ENCODE measurements around the gene RFC5. TPM values are rescaled to one million over a fixed set of nuclear protein-coding genes. Genes with fewer than 3 reads are reported as not detected.

The RFC5 gene
- total RNA-seq, 1 experiment from 2014 or later = 50.4 TPM

DNA sequence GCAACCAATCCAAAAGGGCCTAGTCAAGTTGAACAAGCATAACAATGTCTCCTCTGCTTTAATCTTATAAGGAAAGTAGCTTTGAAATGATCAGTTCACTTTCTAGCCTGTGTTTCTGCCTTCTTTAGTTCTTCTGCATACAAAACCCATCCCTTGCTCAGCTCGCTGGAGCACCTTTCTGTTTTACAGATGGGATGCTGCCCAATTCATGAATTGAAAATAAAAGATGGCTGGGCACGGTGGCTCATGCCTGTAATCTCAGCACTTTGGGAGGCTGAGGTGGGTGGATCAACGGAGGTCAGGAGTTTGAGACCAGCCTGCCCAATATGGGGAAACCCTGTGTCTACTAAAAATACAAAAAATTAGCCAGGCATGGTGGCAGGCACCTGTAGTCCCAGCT, 4.5 kb upstream of the RFC5 start:
- H3K9ac ChIP-seq (ENCODE audit: extremely low read depth, insufficient read length, low read length) = no peak overlapping the region
- H3K4me1 ChIP-seq (ENCODE audit: insufficient read depth, low read length) = no peaks in the 10 kb centered on the region
- no peaks in the 10 kb centered on the region for H3K9me3 ChIP-seq (ENCODE audit: control insufficient read depth, low read depth, low read length)
- H3K27ac ChIP-seq (ENCODE audit: insufficient read length, low read depth, low read length) = no peak overlapping the region
- no peak for DNase-seq
- H3K27me3 ChIP-seq (ENCODE audit: insufficient read depth, low read length) = no peaks in the 10 kb centered on the region
- no peak overlapping the region for H2AK5ac ChIP-seq (ENCODE audit: insufficient read length, low read length)
- H3K79me1 ChIP-seq (ENCODE audit: insufficient read depth, low read depth, low read length, poor library complexity, severe bottlenecking) = no peaks in the 10 kb centered on the region
- H3K4me1 Mint-ChIP-seq = peaks cover 0 to 7% of the 10 kb centered on the region in 2 experiments; a peak in 3 of 4 replicates
- no peak overlapping the region for H2BK120ac ChIP-seq (ENCODE audit: low read depth, low read length, poor library complexity, severe bottlenecking)
- TF ChIP-seq, protein P1, sequence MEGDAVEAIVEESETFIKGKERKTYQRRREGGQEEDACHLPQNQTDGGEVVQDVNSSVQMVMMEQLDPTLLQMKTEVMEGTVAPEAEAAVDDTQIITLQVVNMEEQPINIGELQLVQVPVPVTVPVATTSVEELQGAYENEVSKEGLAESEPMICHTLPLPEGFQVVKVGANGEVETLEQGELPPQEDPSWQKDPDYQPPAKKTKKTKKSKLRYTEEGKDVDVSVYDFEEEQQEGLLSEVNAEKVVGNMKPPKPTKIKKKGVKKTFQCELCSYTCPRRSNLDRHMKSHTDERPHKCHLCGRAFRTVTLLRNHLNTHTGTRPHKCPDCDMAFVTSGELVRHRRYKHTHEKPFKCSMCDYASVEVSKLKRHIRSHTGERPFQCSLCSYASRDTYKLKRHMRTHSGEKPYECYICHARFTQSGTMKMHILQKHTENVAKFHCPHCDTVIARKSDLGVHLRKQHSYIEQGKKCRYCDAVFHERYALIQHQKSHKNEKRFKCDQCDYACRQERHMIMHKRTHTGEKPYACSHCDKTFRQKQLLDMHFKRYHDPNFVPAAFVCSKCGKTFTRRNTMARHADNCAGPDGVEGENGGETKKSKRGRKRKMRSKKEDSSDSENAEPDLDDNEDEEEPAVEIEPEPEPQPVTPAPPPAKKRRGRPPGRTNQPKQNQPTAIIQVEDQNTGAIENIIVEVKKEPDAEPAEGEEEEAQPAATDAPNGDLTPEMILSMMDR (conservative IDR thresholded peaks at IDR 0.05) = no peak
- peaks cover 0 to 3% of the 10 kb centered on the region in 2 experiments; a peak in 2 of 5 replicates for H3K9me3 Mint-ChIP-seq
- no CpG with 5 or more reads among the region's 3 CpGs for WGBS (ENCODE audit: extremely low coverage, insufficient read length, low lambda C conversion rate)
- H3K36me3 Mint-ChIP-seq (ENCODE audit: insufficient read depth in 1 of 3, low read depth in 3 of 3) = no peaks in the 10 kb centered on the region
- H2BK5ac ChIP-seq (ENCODE audit: insufficient read length, low read length) = no peak overlapping the region
- H3K79me2 ChIP-seq (ENCODE audit: insufficient read depth, low read length) = no peaks in the 10 kb centered on the region
- H3K4ac ChIP-seq (ENCODE audit: low read depth, low read length) = no peak overlapping the region
- H3K56ac ChIP-seq (ENCODE audit: insufficient read length, low read depth, low read length) = no peak overlapping the region
- no peak overlapping the region for H3K4me2 ChIP-seq (ENCODE audit: insufficient read depth, insufficient read length, low read length)
- no peak overlapping the region for H3K4me3 Mint-ChIP-seq
- H4K91ac ChIP-seq (ENCODE audit: insufficient read length, low read depth, low read length) = no peak overlapping the region
- H2BK12ac ChIP-seq (ENCODE audit: insufficient read length, low read depth, low read length) = no peak overlapping the region
- H2AFZ ChIP-seq (ENCODE audit: low read length) = no peak overlapping the region
- no peak overlapping the region for H4K5ac ChIP-seq (ENCODE audit: insufficient read length, low read depth, low read length)
- H2BK15ac ChIP-seq (ENCODE audit: low read depth, low read length) = no peak overlapping the region
- no peaks in the 10 kb centered on the region for H3K23me2 ChIP-seq (ENCODE audit: insufficient read length, low read depth, low read length, poor library complexity, severe bottlenecking)
- H3T11ph ChIP-seq (ENCODE audit: low read length) = no peak overlapping the region
- H3K14ac ChIP-seq (ENCODE audit: insufficient read depth, low read length) = no peak overlapping the region
- H3K27ac Mint-ChIP-seq = no peak overlapping the region
- no peak overlapping the region for H4K8ac ChIP-seq (replicated peaks; ENCODE audit: insufficient read length, low read depth, low read length)
- H2BK20ac ChIP-seq (ENCODE audit: low read depth, low read length, poor library complexity, severe bottlenecking) = no peak overlapping the region
- H4K20me1 ChIP-seq (ENCODE audit: control insufficient read depth, insufficient read depth, insufficient read length) = no peaks in the 10 kb centered on the region
- no peaks in the 10 kb centered on the region; the same call in none of the 2 replicates for H3K27me3 Mint-ChIP-seq (ENCODE audit: low read depth)
- no peak overlapping the region for H3K23ac ChIP-seq (ENCODE audit: insufficient read length, low read depth, low read length)
- H3K18ac ChIP-seq (ENCODE audit: insufficient read length, low read depth, low read length) = no peak overlapping the region

All from H9 (cell line).